Panc1 (cell line): ENCODE results near the gene ZBTB7C.

Source experiments
- TF ChIP-seq, protein P1 (sequence below): fragments of 450-650 bp; IDR thresholded peaks from 2 replicates; pipeline ENCODE4 v1.5.1; 2017; ENCODE audit warnings: mild to moderate bottlenecking
- TF ChIP-seq, protein P2 (sequence below), 2 experiments: IDR thresholded peaks; 2 replicates each; pipeline ENCODE4 v1.6.1; 2011 to 2012; ENCODE audit warnings: low read depth in 2 of 2, control low read depth in 1 of 2, low read length in 1 of 2, mild to moderate bottlenecking in 1 of 2, moderate library complexity in 1 of 2; ENCODE audit not compliant: insufficient read depth in 1 of 2

DNA sequence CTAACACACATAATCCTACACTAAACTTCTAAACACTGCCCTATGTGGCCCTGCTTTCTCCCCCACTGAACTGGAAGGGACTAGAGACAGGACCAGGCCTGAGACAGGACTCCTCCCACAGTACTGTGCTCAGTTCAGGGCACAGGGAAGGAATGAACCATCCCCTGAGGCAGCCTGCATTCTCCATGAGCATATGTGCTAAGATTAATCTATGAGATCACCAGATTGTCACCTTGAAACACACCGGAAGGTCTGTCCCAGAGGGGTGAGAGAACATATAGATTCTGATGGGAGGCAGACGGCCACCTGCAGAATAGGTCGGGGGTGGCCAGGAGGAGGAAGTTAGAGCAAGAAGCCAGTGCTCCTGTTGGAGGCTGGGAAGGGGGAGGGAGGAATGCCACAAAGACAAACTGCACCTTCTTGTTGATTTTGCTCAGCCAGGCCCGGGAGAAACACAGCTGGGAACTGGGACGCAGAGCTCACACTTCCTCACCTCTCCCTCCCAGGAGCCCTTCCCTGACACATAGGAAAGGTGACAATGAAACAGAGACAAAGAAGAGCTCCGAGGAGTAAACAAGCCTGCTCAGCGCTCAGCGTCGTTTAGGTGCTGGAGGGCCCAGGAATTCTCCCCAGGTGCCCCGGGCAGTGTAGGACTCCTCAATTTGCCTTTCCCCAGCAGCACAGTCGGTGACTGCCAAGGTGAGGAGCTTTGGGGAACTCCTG is 52.1 kb downstream of the ZBTB7C start:
- TF ChIP-seq, protein P1, sequence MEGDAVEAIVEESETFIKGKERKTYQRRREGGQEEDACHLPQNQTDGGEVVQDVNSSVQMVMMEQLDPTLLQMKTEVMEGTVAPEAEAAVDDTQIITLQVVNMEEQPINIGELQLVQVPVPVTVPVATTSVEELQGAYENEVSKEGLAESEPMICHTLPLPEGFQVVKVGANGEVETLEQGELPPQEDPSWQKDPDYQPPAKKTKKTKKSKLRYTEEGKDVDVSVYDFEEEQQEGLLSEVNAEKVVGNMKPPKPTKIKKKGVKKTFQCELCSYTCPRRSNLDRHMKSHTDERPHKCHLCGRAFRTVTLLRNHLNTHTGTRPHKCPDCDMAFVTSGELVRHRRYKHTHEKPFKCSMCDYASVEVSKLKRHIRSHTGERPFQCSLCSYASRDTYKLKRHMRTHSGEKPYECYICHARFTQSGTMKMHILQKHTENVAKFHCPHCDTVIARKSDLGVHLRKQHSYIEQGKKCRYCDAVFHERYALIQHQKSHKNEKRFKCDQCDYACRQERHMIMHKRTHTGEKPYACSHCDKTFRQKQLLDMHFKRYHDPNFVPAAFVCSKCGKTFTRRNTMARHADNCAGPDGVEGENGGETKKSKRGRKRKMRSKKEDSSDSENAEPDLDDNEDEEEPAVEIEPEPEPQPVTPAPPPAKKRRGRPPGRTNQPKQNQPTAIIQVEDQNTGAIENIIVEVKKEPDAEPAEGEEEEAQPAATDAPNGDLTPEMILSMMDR: no peak
- TF ChIP-seq, protein P2, sequence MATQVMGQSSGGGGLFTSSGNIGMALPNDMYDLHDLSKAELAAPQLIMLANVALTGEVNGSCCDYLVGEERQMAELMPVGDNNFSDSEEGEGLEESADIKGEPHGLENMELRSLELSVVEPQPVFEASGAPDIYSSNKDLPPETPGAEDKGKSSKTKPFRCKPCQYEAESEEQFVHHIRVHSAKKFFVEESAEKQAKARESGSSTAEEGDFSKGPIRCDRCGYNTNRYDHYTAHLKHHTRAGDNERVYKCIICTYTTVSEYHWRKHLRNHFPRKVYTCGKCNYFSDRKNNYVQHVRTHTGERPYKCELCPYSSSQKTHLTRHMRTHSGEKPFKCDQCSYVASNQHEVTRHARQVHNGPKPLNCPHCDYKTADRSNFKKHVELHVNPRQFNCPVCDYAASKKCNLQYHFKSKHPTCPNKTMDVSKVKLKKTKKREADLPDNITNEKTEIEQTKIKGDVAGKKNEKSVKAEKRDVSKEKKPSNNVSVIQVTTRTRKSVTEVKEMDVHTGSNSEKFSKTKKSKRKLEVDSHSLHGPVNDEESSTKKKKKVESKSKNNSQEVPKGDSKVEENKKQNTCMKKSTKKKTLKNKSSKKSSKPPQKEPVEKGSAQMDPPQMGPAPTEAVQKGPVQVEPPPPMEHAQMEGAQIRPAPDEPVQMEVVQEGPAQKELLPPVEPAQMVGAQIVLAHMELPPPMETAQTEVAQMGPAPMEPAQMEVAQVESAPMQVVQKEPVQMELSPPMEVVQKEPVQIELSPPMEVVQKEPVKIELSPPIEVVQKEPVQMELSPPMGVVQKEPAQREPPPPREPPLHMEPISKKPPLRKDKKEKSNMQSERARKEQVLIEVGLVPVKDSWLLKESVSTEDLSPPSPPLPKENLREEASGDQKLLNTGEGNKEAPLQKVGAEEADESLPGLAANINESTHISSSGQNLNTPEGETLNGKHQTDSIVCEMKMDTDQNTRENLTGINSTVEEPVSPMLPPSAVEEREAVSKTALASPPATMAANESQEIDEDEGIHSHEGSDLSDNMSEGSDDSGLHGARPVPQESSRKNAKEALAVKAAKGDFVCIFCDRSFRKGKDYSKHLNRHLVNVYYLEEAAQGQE (IDR thresholded peaks at IDR 0.05; ENCODE audit: insufficient read depth in 1 of 2, low read depth in 2 of 2, low read length in 1 of 2): no peak
